ENCODE measurements around the gene ID3. TPM values are rescaled to one million over a fixed set of nuclear protein-coding genes. Genes with fewer than 3 reads are reported as not detected.

The ID3 gene
- polyA plus RNA-seq, 1 donor from 2014 or later, result 8.0 TPM

DNA sequence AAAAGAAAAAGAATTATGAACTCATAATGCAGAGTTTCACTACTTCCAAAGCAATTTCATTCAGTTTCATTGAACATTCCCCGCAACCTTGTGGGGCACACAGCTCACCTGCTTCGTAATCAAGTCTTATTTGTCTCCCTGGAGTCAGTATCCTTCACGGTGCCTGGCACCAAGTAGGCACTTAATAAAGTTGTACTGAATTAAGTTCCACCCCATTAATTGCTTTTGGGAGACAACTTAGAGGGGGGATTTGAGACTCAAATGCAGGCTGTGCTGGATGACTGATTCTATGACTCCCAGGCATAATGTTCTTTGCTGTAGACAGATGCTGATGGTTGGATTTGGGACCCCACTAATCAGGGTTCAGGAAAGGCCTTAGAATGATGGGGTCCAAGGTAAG, 6.5 kb upstream of the ID3 start:
- no peak overlapping the region for H3K4me2 ChIP-seq (ENCODE audit: low read length)
- no peaks in the 10 kb centered on the region for H3K36me3 ChIP-seq (ENCODE audit: insufficient read depth, low read length)
- no peaks in the 10 kb centered on the region for H3F3A ChIP-seq (ENCODE audit: insufficient read depth, low read length, poor library complexity, severe bottlenecking)
- TF ChIP-seq EZH2 (IDR thresholded peaks at IDR 0.05; ENCODE audit: borderline replicate concordance, insufficient read depth, low read length, poor library complexity, severe bottlenecking), result no peak
- TF ChIP-seq REST (IDR thresholded peaks at IDR 0.05; ENCODE audit: borderline replicate concordance), result no peak
- H3K9me3 ChIP-seq (ENCODE audit: low read length), result no peaks in the 10 kb centered on the region
- no peaks in the 10 kb centered on the region for H3K9me2 ChIP-seq (ENCODE audit: insufficient read depth, low read length)
- no peak overlapping the region for H3K4me3 ChIP-seq (ENCODE audit: low read length)
- H3K27ac ChIP-seq (ENCODE audit: low read length), result no peak overlapping the region
- H3K27me3 ChIP-seq (ENCODE audit: insufficient read depth, low read depth, low read length), result peaks cover 11% of the 10 kb centered on the region
- H3K79me2 ChIP-seq (replicated peaks; ENCODE audit: insufficient read depth, low read length), result no peaks in the 10 kb centered on the region
- no peak overlapping the region for H3K9ac ChIP-seq (ENCODE audit: low read length)
- H4K20me1 ChIP-seq (ENCODE audit: insufficient read depth), result no peaks in the 10 kb centered on the region
- no peak overlapping the region for H2AFZ ChIP-seq (ENCODE audit: low read depth, low read length)

- Histone ChIP-seq H3F3A (ENCODE audit: insufficient read depth, low read length, poor library complexity, severe bottlenecking) (no peaks in the 10 kb centered on the region), H3K9ac (ENCODE audit: low read length) (no peak overlapping the region), H3K4me2 (ENCODE audit: low read length) (no peak overlapping the region), H3K79me2 (replicated peaks; ENCODE audit: insufficient read depth, low read length) (no peaks in the 10 kb centered on the region), H3K36me3 (ENCODE audit: insufficient read depth, low read length) (no peaks in the 10 kb centered on the region), H3K4me3 (ENCODE audit: low read length) (no peak overlapping the region), H3K9me3 (ENCODE audit: low read length) (no peaks in the 10 kb centered on the region), H3K9me2 (ENCODE audit: insufficient read depth, low read length) (no peaks in the 10 kb centered on the region), H3K27ac (ENCODE audit: low read length) (no peak overlapping the region), H3K27me3 (ENCODE audit: insufficient read depth, low read depth, low read length) (peaks cover 22% of the 10 kb centered on the region), H2AFZ (ENCODE audit: low read depth, low read length) (no peak overlapping the region), H4K20me1 (ENCODE audit: insufficient read depth) (no peaks in the 10 kb centered on the region)
- TF ChIP-seq RAD21 (conservative IDR thresholded peaks at IDR 0.05) (no peak), TAF1 (IDR thresholded peaks at IDR 0.05; ENCODE audit: low read depth) (no peak), EP300 (conservative IDR thresholded peaks at IDR 0.05; ENCODE audit: poor library complexity, severe bottlenecking) (no peak), REST (IDR thresholded peaks at IDR 0.05; ENCODE audit: borderline replicate concordance) (no peak), CTCF (IDR thresholded peaks at IDR 0.05; ENCODE audit: poor library complexity, severe bottlenecking) (no peak), SMC3 (conservative IDR thresholded peaks at IDR 0.05; ENCODE audit: poor library complexity) (no peak), POLR2AphosphoS5 (IDR thresholded peaks at IDR 0.05) (no peak), MXI1 (conservative IDR thresholded peaks at IDR 0.05; ENCODE audit: poor library complexity, severe bottlenecking) (no peak), EZH2 (IDR thresholded peaks at IDR 0.05; ENCODE audit: borderline replicate concordance, insufficient read depth, low read length, poor library complexity, severe bottlenecking) (no peak)
Measured at GRCh38 chr1:23564529-23565122, 5.3 kb upstream of the ID3 start.

Data from neural cell (in vitro differentiated cells).